HFFc6 (cell line): ENCODE data around the gene MMADHC. TPM values are rescaled to one million over a fixed set of nuclear protein-coding genes. Genes with fewer than 3 reads are reported as not detected.

Source experiments
- DNase-seq: peaks from one replicate; pipeline ENCODE4 v3.0.0-alpha.2; 2018
- H3K27ac Mint-ChIP-seq: 2 replicates; pipeline ENCODE4 v1.8.0; 2020; ENCODE audit warnings: mild to moderate bottlenecking, mixed read lengths
- H3K27me3 Mint-ChIP-seq: 2 replicates; pipeline ENCODE4 v1.8.0; 2021; ENCODE audit warnings: mild to moderate bottlenecking, moderate library complexity, mixed read lengths; ENCODE audit not compliant: insufficient read depth
- H3K36me3 Mint-ChIP-seq: 2 replicates; pipeline ENCODE4 v1.8.0; 2021; ENCODE audit warnings: low read depth, mixed read lengths
- H3K4me1 Mint-ChIP-seq: 2 replicates; pipeline ENCODE4 v1.8.0; 2020; ENCODE audit warnings: low read depth, mixed read lengths
- H3K4me3 Mint-ChIP-seq: 2 replicates; pipeline ENCODE4 v1.8.0; 2020; ENCODE audit warnings: mild to moderate bottlenecking, moderate library complexity, mixed read lengths
- H3K9me3 Mint-ChIP-seq: 2 replicates; pipeline ENCODE4 v1.8.0; 2020; ENCODE audit warnings: mild to moderate bottlenecking, mixed read lengths
- CTCF ChIP-seq: fragments of 200-600 bp; sonication (generic); IDR thresholded peaks from 2 replicates; pipeline ENCODE4 v1.5.0; 2021; ENCODE audit warnings: antibody characterized with exemption, mild to moderate bottlenecking
- total RNA-seq, 6 experiments: library from RNA; stranded (reverse); fragmentation: NEBNext Ultra II Directional; extraction: Animal tissue kit (Norgen Biotek cat#: 25700); gene quantifications; 2 replicates in 1 of 6; 3 replicates in 5 of 6; pipeline ENCODE4 v1.2.3, GENCODE V29; 2021

The MMADHC gene
- total RNA-seq, 6 experiments from 2014 or later, result 134 to 176 (median 154) TPM

- Mint-ChIP-seq H3K4me1 (peaks cover 53% of the 10 kb centered on the region), H3K36me3 (peaks cover 17% of the 10 kb centered on the region), H3K4me3 (no peak overlapping the region), H3K27ac (peak overlapping the region; percentile 40), H3K27me3 (no peaks in the 10 kb centered on the region), H3K9me3 (peaks cover 21% of the 10 kb centered on the region)
- TF ChIP-seq CTCF, result no peak
- DNase-seq, result no peak
Measured at GRCh38 chr2:149601141-149601796, 13.7 kb upstream of the MMADHC start.

- H3K27me3 Mint-ChIP-seq, result no peaks in the 10 kb centered on the region
- peaks cover 17% of the 10 kb centered on the region for H3K36me3 Mint-ChIP-seq
- H3K9me3 Mint-ChIP-seq, result peaks cover 21% of the 10 kb centered on the region
- H3K4me1 Mint-ChIP-seq, result peaks cover 62% of the 10 kb centered on the region
- peak; percentile 92 for TF ChIP-seq CTCF
- peak; percentile 92 for DNase-seq
- H3K27ac Mint-ChIP-seq, result peak overlapping the region; percentile 92
- H3K4me3 Mint-ChIP-seq, result peak overlapping the region; percentile 87
Measured at GRCh38 chr2:149597668-149598326, 10.2 kb upstream of the MMADHC start.

GRCh38 chr2:149597050-149597667 is 9.6 kb upstream of the MMADHC start:
- H3K27ac Mint-ChIP-seq, result peak overlapping the region; percentile 92
- no peak for TF ChIP-seq CTCF
- H3K9me3 Mint-ChIP-seq, result peaks cover 21% of the 10 kb centered on the region
- H3K36me3 Mint-ChIP-seq, result peaks cover 17% of the 10 kb centered on the region
- DNase-seq, result no peak
- peaks cover 62% of the 10 kb centered on the region for H3K4me1 Mint-ChIP-seq
- H3K27me3 Mint-ChIP-seq, result no peaks in the 10 kb centered on the region
- peak overlapping the region; percentile 87 for H3K4me3 Mint-ChIP-seq

GRCh38 chr2:149596471-149596870 is 8.9 kb upstream of the MMADHC start:
- Mint-ChIP-seq H3K4me1 (peaks cover 57% of the 10 kb centered on the region), H3K27me3 (no peaks in the 10 kb centered on the region), H3K4me3 (no peak overlapping the region), H3K9me3 (peaks cover 17% of the 10 kb centered on the region), H3K27ac (no peak overlapping the region), H3K36me3 (peaks cover 16% of the 10 kb centered on the region)
- DNase-seq, result no peak
- TF ChIP-seq CTCF, result no peak

GRCh38 chr2:149595056-149595963 is 7.7 kb upstream of the MMADHC start:
- 0 out of 2 replicates have a peak overlapping the region, but pooled peaks have one; percentile 12 for H3K27ac Mint-ChIP-seq
- H3K9me3 Mint-ChIP-seq, result peaks cover 7% of the 10 kb centered on the region
- peaks cover 49% of the 10 kb centered on the region for H3K4me1 Mint-ChIP-seq
- peak overlapping the region; percentile 6; the same call in 1 of the 2 replicates for H3K4me3 Mint-ChIP-seq
- 0 out of 2 replicates have a peak, but pooled peaks cover 6% of the 10 kb centered on the region for H3K36me3 Mint-ChIP-seq
- peak; percentile 34 for DNase-seq
- H3K27me3 Mint-ChIP-seq, result no peaks in the 10 kb centered on the region
- peak; percentile 77 for TF ChIP-seq CTCF
